ENCODE measurements around the gene FAS.

DNA sequence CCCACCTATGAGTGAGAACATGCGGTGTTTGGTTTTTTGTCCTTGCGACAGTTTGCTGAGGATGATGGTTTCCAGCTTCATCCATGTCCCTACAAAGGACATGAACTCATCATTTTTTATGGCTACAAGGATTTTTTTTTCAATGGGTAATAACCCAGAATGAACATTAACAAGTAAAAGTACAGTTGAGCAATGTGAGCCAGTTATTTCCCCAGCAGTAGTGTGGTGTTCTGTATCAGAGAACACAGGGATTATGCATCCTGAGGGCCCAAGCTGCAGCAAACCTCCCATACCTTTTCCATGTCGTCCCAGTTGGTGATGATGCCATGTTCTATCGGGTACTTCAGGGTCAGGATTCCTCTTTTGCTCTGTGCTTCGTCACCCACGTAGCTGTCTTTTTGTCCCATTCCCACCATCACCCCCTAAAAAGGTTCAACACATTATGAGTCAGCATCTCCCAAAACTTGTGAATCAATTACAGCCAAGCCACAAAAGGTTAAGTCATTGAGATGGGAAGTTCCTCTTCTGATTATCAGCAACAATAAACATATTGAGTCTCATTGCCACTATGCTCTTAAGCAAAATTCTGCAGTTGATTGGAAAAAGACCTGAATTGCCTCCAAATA, 43.5 kb upstream of the FAS start:
- TF ChIP-seq, protein P1, sequence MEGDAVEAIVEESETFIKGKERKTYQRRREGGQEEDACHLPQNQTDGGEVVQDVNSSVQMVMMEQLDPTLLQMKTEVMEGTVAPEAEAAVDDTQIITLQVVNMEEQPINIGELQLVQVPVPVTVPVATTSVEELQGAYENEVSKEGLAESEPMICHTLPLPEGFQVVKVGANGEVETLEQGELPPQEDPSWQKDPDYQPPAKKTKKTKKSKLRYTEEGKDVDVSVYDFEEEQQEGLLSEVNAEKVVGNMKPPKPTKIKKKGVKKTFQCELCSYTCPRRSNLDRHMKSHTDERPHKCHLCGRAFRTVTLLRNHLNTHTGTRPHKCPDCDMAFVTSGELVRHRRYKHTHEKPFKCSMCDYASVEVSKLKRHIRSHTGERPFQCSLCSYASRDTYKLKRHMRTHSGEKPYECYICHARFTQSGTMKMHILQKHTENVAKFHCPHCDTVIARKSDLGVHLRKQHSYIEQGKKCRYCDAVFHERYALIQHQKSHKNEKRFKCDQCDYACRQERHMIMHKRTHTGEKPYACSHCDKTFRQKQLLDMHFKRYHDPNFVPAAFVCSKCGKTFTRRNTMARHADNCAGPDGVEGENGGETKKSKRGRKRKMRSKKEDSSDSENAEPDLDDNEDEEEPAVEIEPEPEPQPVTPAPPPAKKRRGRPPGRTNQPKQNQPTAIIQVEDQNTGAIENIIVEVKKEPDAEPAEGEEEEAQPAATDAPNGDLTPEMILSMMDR (IDR thresholded peaks at IDR 0.05): no peak
- TF ChIP-seq POLR2AphosphoS5 (IDR thresholded peaks at IDR 0.05): no peak
- TF ChIP-seq POLR2A (IDR thresholded peaks at IDR 0.05): no peak
- TF ChIP-seq EP300 (IDR thresholded peaks at IDR 0.05): no peak

Measured in suprapubic skin (tissue), 4 donors.